GM23248 (cell line): ENCODE data around the gene NUDT6.

Source experiments
- EZH2 ChIP-seq: fragments of 200-600 bp; sonication (generic); IDR thresholded peaks from 2 replicates; pipeline ENCODE4 v1.6.1; 2018; ENCODE audit warnings: antibody characterized with exemption, mild to moderate bottlenecking; ENCODE audit not compliant: insufficient read depth, poor library complexity, severe bottlenecking
- EZH2phosphoT487 ChIP-seq: fragments of 200-600 bp; sonication (generic); IDR thresholded peaks from 2 replicates; pipeline ENCODE4 v1.6.1; 2018; ENCODE audit warnings: antibody characterized with exemption, moderate library complexity, mild to moderate bottlenecking, low read depth; ENCODE audit not compliant: insufficient read depth

- no peak for TF ChIP-seq EZH2
- no peak for TF ChIP-seq EZH2phosphoT487
Measured at GRCh38 chr4:122903766-122904288, 18.6 kb downstream of the NUDT6 start.
